HEK293 (cell line): ENCODE data around the gene B4GALT4.
"Not testable (repeated sequence)": the region's sequence is repeated elsewhere in the genome, so short reads cannot be mapped to it uniquely, and the experiment has no call there.

Source experiments
- CTCF ChIA-PET: fragments of 350-600 bp; formaldehyde crosslinking; extraction: SDS; loops from one replicate; lab custom pipeline; 2021; ENCODE audit warnings: antibody characterized with exemption; lab: Yijun Ruan, JAX
- POLR2A ChIA-PET: fragments of 300-600 bp; formaldehyde crosslinking; extraction: SDS; loops from one replicate; lab custom pipeline; 2020; ENCODE audit warnings: antibody characterized with exemption, inconsistent platforms; lab: Yijun Ruan, JAX
- H3K27ac ChIP-seq: fragments of 200-500 bp; sonication (Bioruptor generic); 2 replicates; pipeline ENCODE4 v1.5.1; 2014; ENCODE audit warnings: low read depth, low read length, control low read depth, inconsistent platforms; ENCODE audit errors: extremely low read depth
- H3K36me3 ChIP-seq, 2 experiments: fragments of 200-500 bp in 1 of 2; sonication (Bioruptor generic) in 1 of 2; 1 replicate in 1 of 2; 2 replicates in 1 of 2; pipeline ENCODE4 v1.5.1; 2014 to 2017; ENCODE audit warnings: inconsistent platforms in 2 of 2, low read length in 2 of 2; ENCODE audit not compliant: control insufficient read depth in 2 of 2, insufficient read depth in 1 of 2
- H3K4me1 ChIP-seq: fragments of 200-500 bp; sonication (Bioruptor generic); 2 replicates; pipeline ENCODE4 v1.5.1; 2014; ENCODE audit warnings: mild to moderate bottlenecking, low read length, inconsistent platforms; ENCODE audit not compliant: control insufficient read depth, insufficient read depth
- H3K4me3 ChIP-seq: 2 replicates; pipeline ENCODE4 v1.5.1; 2011; ENCODE audit warnings: low read depth, mild to moderate bottlenecking, control low read depth, low read length, moderate library complexity
- H3K9me3 ChIP-seq: fragments of 200-500 bp; sonication (Bioruptor generic); 2 replicates; pipeline ENCODE4 v1.5.1; 2014; ENCODE audit warnings: low read depth, low read length, inconsistent platforms; ENCODE audit not compliant: control insufficient read depth, insufficient read depth
- GLI2 ChIP-seq: fragments of 450-650 bp; formaldehyde crosslinking; IDR thresholded peaks from 2 replicates; pipeline ENCODE4; 2017; ENCODE audit warnings: missing biosample characterization, missing genetic modification characterization, low read depth, borderline replicate concordance
- HOXA7 ChIP-seq: sonication (generic); formaldehyde crosslinking; IDR thresholded peaks from 2 replicates; pipeline ENCODE4 v1.8.1; 2022; ENCODE audit warnings: missing genetic modification reagents, borderline replicate concordance
- PATZ1 ChIP-seq: fragments of 450-650 bp; formaldehyde crosslinking; IDR thresholded peaks from 2 replicates; pipeline ENCODE4 v1.5.1; 2016; ENCODE audit warnings: missing biosample characterization, missing genetic modification characterization
- SP7 ChIP-seq: fragments of 450-650 bp; formaldehyde crosslinking; IDR thresholded peaks from 2 replicates; pipeline ENCODE4 v1.5.1; 2016; ENCODE audit warnings: missing biosample characterization, missing genetic modification characterization
- WT1 ChIP-seq: fragments of 450-650 bp; formaldehyde crosslinking; IDR thresholded peaks from 2 replicates; pipeline ENCODE4 v1.5.1; 2016; ENCODE audit warnings: missing biosample characterization, missing genetic modification characterization
- ZNF449 ChIP-seq: fragments of 450-650 bp; formaldehyde crosslinking; IDR thresholded peaks from 2 replicates; pipeline ENCODE4 v1.5.1; 2017; ENCODE audit warnings: missing biosample characterization, mild to moderate bottlenecking, missing genetic modification characterization, moderate library complexity
- ZNF501 ChIP-seq: fragments of 450-650 bp; formaldehyde crosslinking; IDR thresholded peaks from 2 replicates; pipeline ENCODE4 v1.5.1; 2016; ENCODE audit warnings: missing biosample characterization, missing genetic modification characterization
- ZNF558 ChIP-seq: fragments of 450-650 bp; formaldehyde crosslinking; IDR thresholded peaks from 2 replicates; pipeline ENCODE4 v1.5.1; 2016; ENCODE audit warnings: missing biosample characterization, missing genetic modification characterization
- ZNF560 ChIP-seq: fragments of 450-650 bp; formaldehyde crosslinking; IDR thresholded peaks from 2 replicates; pipeline ENCODE4 v1.5.1; 2017; ENCODE audit warnings: missing biosample characterization, missing genetic modification characterization, borderline replicate concordance
- ZNF571 ChIP-seq: fragments of 450-650 bp; formaldehyde crosslinking; IDR thresholded peaks from 2 replicates; pipeline ENCODE4 v1.5.0; 2017; ENCODE audit warnings: missing biosample characterization, missing genetic modification characterization
- ZNF658 ChIP-seq: fragments of 450-650 bp; formaldehyde crosslinking; IDR thresholded peaks from 2 replicates; pipeline ENCODE4; 2016; ENCODE audit warnings: missing biosample characterization, missing genetic modification characterization
- ZNF777 ChIP-seq: fragments of 450-650 bp; formaldehyde crosslinking; IDR thresholded peaks from 2 replicates; pipeline ENCODE4 v1.5.1; 2017; ENCODE audit warnings: missing biosample characterization, missing genetic modification characterization, borderline replicate concordance
- ZNF830 ChIP-seq: fragments of 450-650 bp; IDR thresholded peaks from 2 replicates; pipeline ENCODE4 v1.5.0; 2018; ENCODE audit warnings: missing biosample characterization, missing genetic modification characterization, low read depth, mild to moderate bottlenecking, moderate library complexity
- TF ChIP-seq, protein P1 (sequence below): sonication (generic); formaldehyde crosslinking; IDR thresholded peaks from 2 replicates; pipeline ENCODE4 v1.8.1; 2022; ENCODE audit warnings: mild to moderate bottlenecking, moderate library complexity, missing genetic modification reagents
- TF ChIP-seq, protein P2 (sequence below): fragments of 450-650 bp; formaldehyde crosslinking; IDR thresholded peaks from 2 replicates; pipeline ENCODE4 v1.5.1; 2016; ENCODE audit warnings: missing biosample characterization, missing genetic modification characterization

B4GALT4 gene

DNA sequence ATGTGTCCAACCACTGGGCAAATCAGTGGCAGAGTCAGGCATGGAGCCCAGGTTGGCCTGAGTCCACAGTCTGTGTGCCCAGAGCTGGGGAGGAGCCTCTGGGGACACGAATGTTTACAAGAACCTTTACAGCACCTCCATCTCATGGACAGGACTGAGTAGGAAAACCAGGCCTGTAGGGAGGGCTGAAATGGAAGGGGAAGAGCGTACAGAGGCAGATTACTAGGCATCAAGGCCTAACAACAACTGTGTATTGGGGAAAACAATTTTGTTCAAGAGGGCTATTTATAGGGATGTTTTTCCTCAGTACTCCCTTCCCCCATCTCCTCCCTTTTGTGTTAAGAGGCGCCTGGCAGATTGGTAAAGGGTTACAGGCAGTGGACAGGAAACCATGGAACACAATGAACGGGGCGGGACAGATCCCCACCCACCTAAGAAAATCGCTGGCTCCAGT is 38.5 kb upstream of the B4GALT4 start:
- CTCF ChIA-PET, result interaction anchor here (0.9 kb wide), 1 partner anchor 402 kb away, joined by 4 read pairs; no protein-coding TSS in a partner anchor
- no peak for TF ChIP-seq ZNF571
- no peak for TF ChIP-seq ZNF560 (tag by site-specific recombination)
- no peak for TF ChIP-seq ZNF558 (tag by site-specific recombination)
- TF ChIP-seq, protein P1, sequence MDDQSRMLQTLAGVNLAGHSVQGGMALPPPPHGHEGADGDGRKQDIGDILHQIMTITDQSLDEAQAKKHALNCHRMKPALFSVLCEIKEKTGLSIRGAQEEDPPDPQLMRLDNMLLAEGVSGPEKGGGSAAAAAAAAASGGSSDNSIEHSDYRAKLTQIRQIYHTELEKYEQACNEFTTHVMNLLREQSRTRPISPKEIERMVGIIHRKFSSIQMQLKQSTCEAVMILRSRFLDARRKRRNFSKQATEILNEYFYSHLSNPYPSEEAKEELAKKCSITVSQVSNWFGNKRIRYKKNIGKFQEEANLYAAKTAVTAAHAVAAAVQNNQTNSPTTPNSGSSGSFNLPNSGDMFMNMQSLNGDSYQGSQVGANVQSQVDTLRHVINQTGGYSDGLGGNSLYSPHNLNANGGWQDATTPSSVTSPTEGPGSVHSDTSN, result no peak
- TF ChIP-seq WT1 (tag by site-specific recombination), result no peak
- no peak for TF ChIP-seq SP7
- no peak for TF ChIP-seq HOXA7 (CRISPR knock-in tag)
- no peak for TF ChIP-seq ZNF501 (tag by site-specific recombination)
- no peak for TF ChIP-seq ZNF449 (tag by site-specific recombination)
- no peak for TF ChIP-seq GLI2 (tag by site-specific recombination)
- no peak for TF ChIP-seq ZNF658 (tag by site-specific recombination)
- no peak for TF ChIP-seq ZNF777
- TF ChIP-seq PATZ1 (tag by site-specific recombination), result no peak
- no peak for TF ChIP-seq ZNF830
- no peaks in the 10 kb centered on the region for H3K36me3 ChIP-seq

GRCh38 chr3:119276680-119277079 is 36.0 kb upstream of the B4GALT4 start:
- Histone ChIP-seq H3K4me1 (no peaks in the 10 kb centered on the region), H3K4me3 (no peak overlapping the region), H3K27ac (no peak overlapping the region), H3K36me3 (no peaks in the 10 kb centered on the region), H3K9me3 (no peaks in the 10 kb centered on the region)
- ChIA-PET POLR2A (interaction anchor here (0.6 kb wide), 1 partner anchor 398 kb away, joined by 3 read pairs; no protein-coding TSS in a partner anchor), CTCF (interaction anchor here (1.3 kb wide), 1 partner anchor 14 kb away, joined by 4 read pairs; no protein-coding TSS in a partner anchor)
- TF ChIP-seq, protein P2, sequence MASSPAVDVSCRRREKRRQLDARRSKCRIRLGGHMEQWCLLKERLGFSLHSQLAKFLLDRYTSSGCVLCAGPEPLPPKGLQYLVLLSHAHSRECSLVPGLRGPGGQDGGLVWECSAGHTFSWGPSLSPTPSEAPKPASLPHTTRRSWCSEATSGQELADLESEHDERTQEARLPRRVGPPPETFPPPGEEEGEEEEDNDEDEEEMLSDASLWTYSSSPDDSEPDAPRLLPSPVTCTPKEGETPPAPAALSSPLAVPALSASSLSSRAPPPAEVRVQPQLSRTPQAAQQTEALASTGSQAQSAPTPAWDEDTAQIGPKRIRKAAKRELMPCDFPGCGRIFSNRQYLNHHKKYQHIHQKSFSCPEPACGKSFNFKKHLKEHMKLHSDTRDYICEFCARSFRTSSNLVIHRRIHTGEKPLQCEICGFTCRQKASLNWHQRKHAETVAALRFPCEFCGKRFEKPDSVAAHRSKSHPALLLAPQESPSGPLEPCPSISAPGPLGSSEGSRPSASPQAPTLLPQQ (tag by site-specific recombination), result no peak

More for the DNA sequence above, 38.5 kb upstream of the B4GALT4 start:
- H3K27ac ChIP-seq, result no peak overlapping the region
- no peaks in the 10 kb centered on the region for H3K4me1 ChIP-seq
- POLR2A ChIA-PET, result no interaction called here
- no peak overlapping the region for H3K4me3 ChIP-seq
- no peaks in the 10 kb centered on the region for H3K9me3 ChIP-seq

DNA sequence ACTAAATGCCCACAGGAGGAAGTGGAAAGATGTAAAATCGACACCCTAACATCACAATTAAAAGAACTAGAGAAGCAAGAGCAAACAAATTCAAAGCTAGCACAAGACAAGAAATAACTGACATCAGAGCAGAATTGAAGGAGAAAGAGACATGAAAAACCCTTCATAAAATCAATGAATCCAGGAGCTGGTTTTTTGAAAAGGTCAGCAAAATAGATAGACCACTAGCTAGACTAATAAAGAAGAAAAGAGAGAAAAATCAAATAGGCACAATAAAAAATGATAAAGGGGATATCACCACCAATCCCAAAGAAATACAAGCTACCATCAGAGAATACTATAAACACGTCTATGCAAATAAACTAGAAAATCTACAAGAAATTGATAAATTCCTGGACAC is 29.5 kb upstream of the B4GALT4 start:
- H3K9me3 ChIP-seq, H3K4me3 ChIP-seq, POLR2A ChIA-PET, H3K27ac ChIP-seq, H3K36me3 ChIP-seq, H3K4me1 ChIP-seq: not testable (repeated sequence)
- CTCF ChIA-PET, result interaction anchor here (1.5 kb wide), 1 partner anchor 290 kb away, joined by 4 read pairs; no protein-coding TSS in a partner anchor
